Measurements from ENCODE around the gene ATG4A. TPM values are rescaled to one million over a fixed set of nuclear protein-coding genes. Genes with fewer than 3 reads are reported as not detected.

Gene ATG4A
- total and polyA plus RNA-seq, 2 of the 8 experiments (the other 6 are each of a cell fraction or from before 2014, with no cell fraction given): 1.2 to 2.0 TPM

DNA sequence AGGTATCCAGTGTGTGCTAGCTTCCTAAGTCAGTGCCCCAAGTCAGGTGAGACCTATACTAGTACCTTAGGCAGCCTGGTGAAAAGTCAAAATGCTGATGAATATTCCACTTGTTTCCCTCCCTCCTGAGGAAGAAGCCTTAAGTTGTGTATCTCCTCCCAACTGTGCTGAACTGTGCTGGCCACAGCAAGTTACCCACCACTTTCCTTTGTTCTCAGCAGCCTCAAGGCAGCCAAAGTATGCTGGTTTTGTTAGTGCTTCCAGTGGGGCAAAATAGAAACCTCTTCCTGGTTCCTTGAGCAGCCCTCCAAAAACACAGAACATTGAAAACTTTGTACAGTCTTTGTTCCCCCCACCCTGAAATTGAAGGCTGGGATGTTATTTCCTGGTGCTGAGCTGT is 13.9 kb downstream of the ATG4A start (continued):
- TF ChIP-seq RBBP5 (IDR thresholded peaks at IDR 0.05; ENCODE audit: borderline replicate concordance, low read depth, low read length) (no peak), BACH1 (IDR thresholded peaks at IDR 0.05; ENCODE audit: low read length) (no peak), TBP (IDR thresholded peaks at IDR 0.05; ENCODE audit: low read depth, low read length) (no peak)

All from H1 (cell line).